NCI-H1417 treated with DMSO at 0.1 percent for 48 hours (cell line): ENCODE results near the gene CNMD.
"Not testable (repeated sequence)": the region's sequence is repeated elsewhere in the genome, so short reads cannot be mapped to it uniquely, and the experiment has no call there.

ENCODE experiments used
- DNase-seq: peaks from one replicate; lab custom pipeline; 2025; lab: John Stamatoyannopoulos, UW

CNMD gene

GRCh38 chr13:52686376-52686775 is 53.2 kb downstream of the CNMD start:
- DNase-seq, result no peak

GRCh38 chr13:52685806-52686205 is 53.8 kb downstream of the CNMD start:
- DNase-seq, result not testable (repeated sequence)

GRCh38 chr13:52677823-52678222 is 61.8 kb downstream of the CNMD start:
- DNase-seq, result no peak

- DNase-seq, result no peak
These were observed 66.2 kb downstream of the CNMD start for GRCh38 chr13:52673465-52673864.

GRCh38 chr13:52670726-52671125 is 68.9 kb downstream of the CNMD start:
- DNase-seq, result no peak

DNA sequence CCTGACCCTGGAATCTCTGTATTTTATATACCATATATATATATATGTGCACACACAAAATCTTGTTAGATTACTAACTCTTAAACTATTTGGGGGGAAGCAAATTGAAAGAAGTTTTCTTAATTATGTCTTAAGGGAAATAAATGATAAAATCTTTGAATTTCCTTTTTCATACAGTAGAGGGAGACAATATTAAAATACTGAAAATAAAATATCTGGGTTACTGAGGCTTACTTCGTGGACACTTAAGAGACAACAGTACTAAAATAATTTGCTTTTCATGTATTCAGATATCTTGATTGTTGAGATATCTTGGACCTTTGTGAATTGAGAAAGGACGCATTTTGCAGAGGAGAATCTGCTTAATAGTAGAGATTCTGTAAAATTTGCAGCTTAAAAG is 69.9 kb downstream of the CNMD start:
- DNase-seq, result no peak

DNA sequence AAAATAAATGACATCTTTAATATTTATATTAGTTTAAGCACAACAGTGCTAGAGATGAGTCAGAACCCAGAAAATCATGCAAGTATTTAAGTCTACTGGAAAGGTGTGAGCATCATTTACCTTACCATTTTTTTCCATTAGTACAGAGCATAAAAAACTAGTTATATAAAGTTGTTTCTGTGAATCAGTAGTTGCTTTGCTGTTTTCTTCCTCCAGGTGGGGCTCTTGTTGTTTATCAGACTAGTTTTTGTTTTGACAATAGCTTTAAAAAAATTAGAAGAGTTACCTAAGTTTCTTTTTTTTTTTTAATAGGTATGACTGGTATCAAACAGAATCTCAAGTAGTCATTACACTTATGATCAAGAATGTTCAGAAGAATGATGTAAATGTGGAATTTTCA is 74.3 kb downstream of the CNMD start:
- DNase-seq, result no peak

DNA sequence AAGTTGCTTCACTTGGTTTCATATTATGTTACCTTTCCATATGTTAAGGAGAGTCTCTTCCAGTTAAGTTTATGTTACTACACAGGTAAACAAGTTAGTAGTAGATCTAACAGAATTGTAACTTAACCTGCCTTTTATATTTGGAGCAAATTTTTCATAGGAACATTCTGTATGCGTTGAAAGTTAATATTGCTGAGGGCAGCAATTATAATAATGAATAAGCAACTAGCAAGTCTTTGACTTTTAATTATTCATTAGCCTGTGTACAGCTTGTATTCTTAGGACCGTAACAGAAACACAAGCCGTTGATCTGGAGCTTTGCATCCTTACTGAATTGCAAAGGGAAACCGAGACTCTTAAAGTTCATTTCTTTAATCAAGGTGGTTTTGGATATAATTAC is 75.3 kb downstream of the CNMD start:
- no peak for DNase-seq

DNA sequence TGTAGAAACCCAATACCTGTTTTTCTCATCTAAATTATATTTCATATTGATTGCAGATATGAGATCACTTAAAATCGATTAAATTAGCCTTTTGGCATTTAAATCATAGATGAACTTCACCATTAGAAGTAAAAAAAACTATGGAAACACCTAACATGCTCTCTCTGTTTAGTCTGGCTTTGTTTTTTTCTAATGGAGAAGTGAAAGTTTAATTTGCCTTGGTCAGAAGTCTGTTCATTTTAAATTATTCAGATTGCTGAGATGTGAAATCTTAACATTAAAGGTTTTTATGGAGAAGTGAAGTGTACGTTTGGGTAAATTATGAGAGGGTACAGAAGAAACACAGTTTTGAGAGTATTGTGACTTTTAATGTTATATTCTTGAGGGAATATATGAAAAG is 80.3 kb downstream of the CNMD start:
- DNase-seq, result no peak
